GM12878 (cell line): ENCODE data around the gene APOE. TPM values are rescaled to one million over a fixed set of nuclear protein-coding genes. Genes with fewer than 3 reads are reported as not detected.

ENCODE experiments used
- ATAC-seq: fragments of 200-7000 bp; cut with Tn5 transposase; 3 replicates; pipeline ENCODE4 v1.9.1; 2020; ENCODE audit warnings: mild to moderate bottlenecking, moderate library complexity
- BruUV-seq: library from RNA; stranded (reverse); fragments of 400-500 nt; replicated peaks from 2 replicates; lab custom pipeline; 2021; lab: Mats Ljungman, UMichigan
- CTCF ChIA-PET: fragments of 300-600 bp; sonication (Branson Sonifier 250); formaldehyde crosslinking; extraction: SDS; loops from one replicate; lab custom pipeline; 2021; ENCODE audit warnings: inconsistent platforms; lab: Yijun Ruan, JAX
- POLR2A ChIA-PET: fragments of 350-600 bp; formaldehyde crosslinking; extraction: SDS; loops from one replicate; lab custom pipeline; 2021; ENCODE audit warnings: inconsistent platforms; lab: Charles Lee
- RAD21 ChIA-PET: fragments of 300-600 bp; sonication (Branson Sonifier 250); formaldehyde crosslinking; loops from one replicate; lab custom pipeline; 2023; ENCODE audit warnings: antibody characterized with exemption; ENCODE audit not compliant: unreplicated experiment; lab: Charles Lee
- SMC1A ChIA-PET: fragments of 300-600 bp; sonication (Branson Sonifier 250); formaldehyde crosslinking; loops from one replicate; lab custom pipeline; 2023; ENCODE audit not compliant: unreplicated experiment, uncharacterized antibody; lab: Charles Lee
- DNase-seq: peaks from one replicate; pipeline ENCODE4 v3.0.0-alpha.2; 2011; ENCODE audit warnings: low read depth, low spot score
- FAIRE-seq: peaks from 3 replicates; lab custom pipeline; 2011; peaks lifted over from hg19 to GRCh38; lab: Jason Lieb, UNC
- H2AFZ ChIP-seq: 2 replicates; pipeline ENCODE4 v1.6.0; 2011; ENCODE audit warnings: low read depth, low read length, control low read depth; ENCODE audit not compliant: control insufficient read depth
- H3K27ac ChIP-seq: 2 replicates; pipeline ENCODE4 v1.5.1; 2011; ENCODE audit warnings: control low read depth; ENCODE audit not compliant: control insufficient read depth, insufficient read depth
- H3K27me3 ChIP-seq, 2 experiments: replicated peaks in 1 of 2; 2 replicates each; pipeline versions ENCODE4 v1.6.0 to v1.6.1; 2011; ENCODE audit warnings: low read length in 1 of 2; ENCODE audit not compliant: control insufficient read depth in 2 of 2, insufficient read depth in 2 of 2
- H3K36me3 ChIP-seq, 2 experiments: 2 replicates each; pipeline ENCODE4 v1.5.1; 2011; ENCODE audit warnings: low read length in 1 of 2; ENCODE audit not compliant: control insufficient read depth in 2 of 2, insufficient read depth in 2 of 2
- H3K4me1 ChIP-seq: 2 replicates; pipeline ENCODE4 v1.6.1; 2011; ENCODE audit warnings: mild to moderate bottlenecking, low read length, moderate library complexity, mixed read lengths; ENCODE audit not compliant: control insufficient read depth, insufficient read depth
- H3K4me2 ChIP-seq: 2 replicates; pipeline ENCODE4 v1.6.0; 2011; ENCODE audit warnings: control low read depth; ENCODE audit not compliant: control insufficient read depth, insufficient read depth
- H3K4me3 ChIP-seq: fragments of 200-600 bp; sonication (generic); 2 replicates; pipeline ENCODE4 v1.5.1; 2016
- H3K79me2 ChIP-seq: 2 replicates; pipeline ENCODE4 v1.6.0; 2011; ENCODE audit warnings: low read length; ENCODE audit not compliant: control insufficient read depth, insufficient read depth
- H3K9ac ChIP-seq: 2 replicates; pipeline ENCODE4 v1.8.0; 2011; ENCODE audit warnings: low read length, control low read depth, mixed read lengths; ENCODE audit not compliant: control insufficient read depth, insufficient read depth
- H3K9me3 ChIP-seq: replicated peaks from 3 replicates; pipeline ENCODE4 v1.5.1; 2011; ENCODE audit warnings: mild to moderate bottlenecking, low read length; ENCODE audit not compliant: control insufficient read depth, insufficient read depth
- H4K20me1 ChIP-seq: 2 replicates; pipeline ENCODE4 v1.6.0; 2011; ENCODE audit not compliant: control insufficient read depth, insufficient read depth
- CHD1 ChIP-seq: IDR thresholded peaks from 2 replicates; pipeline ENCODE4 v1.6.1; 2012; ENCODE audit warnings: low read depth, low read length, improper control_type of control experiment
- EGR1 ChIP-seq, 2 experiments: IDR thresholded peaks; 1 replicate in 1 of 2; 2 replicates in 1 of 2; pipeline ENCODE4 v1.6.1; 2011 to 2012; ENCODE audit warnings: low read depth in 2 of 2, low read length in 2 of 2, borderline replicate concordance in 1 of 2, mild to moderate bottlenecking in 1 of 2, moderate library complexity in 1 of 2
- MXI1 ChIP-seq: fragments of 150-350 bp; IDR thresholded peaks from 2 replicates; pipeline ENCODE4 v1.6.1; 2011; ENCODE audit warnings: low read depth, mild to moderate bottlenecking, inconsistent platforms, low read length, improper control_type of control experiment
- PRDM15 ChIP-seq: fragments of 450-650 bp; formaldehyde crosslinking; IDR thresholded peaks from 2 replicates; pipeline ENCODE4 v1.4.0; 2020; ENCODE audit warnings: mild to moderate bottlenecking, moderate library complexity
- USF2 ChIP-seq: IDR thresholded peaks from 2 replicates; pipeline ENCODE4 v1.6.1; 2011; ENCODE audit warnings: low read depth, low read length, improper control_type of control experiment, borderline replicate concordance
- ZNF207 ChIP-seq: fragments of 450-650 bp; IDR thresholded peaks from 2 replicates; pipeline ENCODE4 v1.6.1; 2014; ENCODE audit warnings: antibody characterized with exemption, mild to moderate bottlenecking, borderline replicate concordance
- ZNF274 ChIP-seq: IDR thresholded peaks from one replicate; pipeline ENCODE4 v1.8.0; 2011; ENCODE audit not compliant: insufficient read length, insufficient read depth
- WGBS: methylation state at CpG from one replicate; pipeline ENCODE4 v1.1.6; 2016; ENCODE audit warnings: low lambda C conversion rate; ENCODE audit not compliant: insufficient replicate concordance, insufficient coverage; ENCODE audit errors: missing lambda C conversion rate; 5-methylcytosine and 5-hydroxymethylcytosine counted together
- in situ Hi-C: fragments of 300-500 bp; cut with MboI; formaldehyde crosslinking; loops from 9 replicates; pipeline ENCODE4 v1.14.3; 2018; ENCODE audit warnings: mixed read lengths
- intact Hi-C: fragments of 100-400 bp; cut with micrococcal nuclease; formaldehyde crosslinking; loops from one replicate; pipeline ENCODE4 v1.14.2; 2022; ENCODE audit not compliant: unreplicated experiment
- polyA plus RNA-seq, 11 experiments: library from polyadenylated mRNA; depleted of rRNA in 4 of 11; unstranded in 6 of 11; stranded (reverse) in 5 of 11; fragments of >200 nt; fragmentation: Nextera tagmentation in 4 of 11; fragmentation: Illumina TruSeq in 1 of 11; extraction: Ambion mirVana in 4 of 11; extraction: Trizol in 1 of 11; gene quantifications; 1 replicate in 1 of 11; 2 replicates in 10 of 11; pipeline versions ENCODE4 v1.2.1 to v1.2.3, GENCODE V29; 2011 to 2016; ENCODE audit warnings: inconsistent platforms in 2 of 11, missing spikeins in 2 of 11, low read depth in 1 of 11
- total RNA-seq, 4 experiments: library from RNA; depleted of rRNA in 3 of 4; stranded (reverse); fragments of >200 nt in 3 of 4; fragmentation: Illumina TruSeq in 1 of 4; extraction: Trizol in 1 of 4; gene quantifications; 2 replicates each; pipeline versions ENCODE4 v1.2.1 to v1.2.3, GENCODE V29; 2013 to 2021

The APOE gene
- total and polyA plus RNA-seq, 10 of the 15 experiments (the other 5 are each of a cell fraction or from before 2014, with no cell fraction given), result 0.22 to 3.7 (median 0.44) TPM; not detected in 4

- ChIA-PET CTCF (interaction anchor here (0.7 kb wide), 1 partner anchor 429 kb away, joined by 3 read pairs; no protein-coding TSS in a partner anchor), POLR2A (interaction anchor here (0.6 kb wide), 1 partner anchor 33 kb away, joined by 3 read pairs; no protein-coding TSS in a partner anchor), RAD21 (no interaction called here), SMC1A (no interaction called here)
- in situ Hi-C loops, result no loop called here
- Histone ChIP-seq H3K4me2 (no peak overlapping the region), H4K20me1 (no peaks in the 10 kb centered on the region), H2AFZ (no peak overlapping the region), H3K79me2 (peaks cover 13% of the 10 kb centered on the region), H3K9ac (no peak overlapping the region), H3K4me3 (no peak overlapping the region), H3K27ac (no peak overlapping the region), H3K4me1 (peaks cover 2% of the 10 kb centered on the region), H3K27me3 (no peaks in the 10 kb centered on the region), H3K36me3 (peaks cover 13 to 39% of the 10 kb centered on the region in 2 experiments; a peak in 3 of 4 replicates), H3K9me3 (no peaks in the 10 kb centered on the region)
- DNase-seq (no peak), ATAC-seq (no peak), FAIRE-seq (no peak)
- WGBS, result 77% methylated on average over 8 of the region's 8 CpGs
- intact Hi-C loops, result no loop called here
- no TSS peak for BruUV-seq
- TF ChIP-seq ZNF274, result no peak
- TF ChIP-seq USF2, result no peak
- no peak for TF ChIP-seq MXI1
- no peak for TF ChIP-seq CHD1
- no peak for TF ChIP-seq ZNF207
- no peak for TF ChIP-seq PRDM15 (CRISPR knock-in tag)
- no peak for TF ChIP-seq EGR1 (IDR thresholded peaks at IDR 0.05; ENCODE audit: borderline replicate concordance in 1 of 2, low read depth in 2 of 2, low read length in 2 of 2)
Measured at GRCh38 chr19:44897835-44898234, 7.8 kb upstream of the APOE start.
